Heart left ventricle (tissue), 16 donors: Measurements from ENCODE around the gene PRR29. TPM values are rescaled to one million over a fixed set of nuclear protein-coding genes. Genes with fewer than 3 reads are reported as not detected.

Experiments used
- ATAC-seq, 4 donors: fragments of 200-7000 bp; cut with Tn5 transposase; one replicate each; pipeline ENCODE4 v1.9.1; 2020 to 2022; ENCODE audit warnings: moderate library complexity in 4 of 4, mild to moderate bottlenecking in 3 of 4, moderate number of reproducible peaks in 1 of 4
- DNase-seq, 5 donors: peaks; one replicate each; pipeline ENCODE4 v3.0.0-alpha.2; 2020
- H3K27ac ChIP-seq, 12 donors: fragments of 200-600 bp; sonication (generic) in 4 of 12; one replicate each; pipeline versions ENCODE4 v1.5.0 to v1.8.0; 2016 to 2022; ENCODE audit warnings: mild to moderate bottlenecking in 2 of 12
- H3K27me3 ChIP-seq, 9 donors: fragments of 200-600 bp; sonication (generic) in 2 of 9; one replicate each; pipeline versions ENCODE4 v1.5.1 to v1.8.0; 2016 to 2022; ENCODE audit warnings: mild to moderate bottlenecking in 3 of 9
- H3K36me3 ChIP-seq, 9 donors: fragments of 200-600 bp; sonication (generic) in 2 of 9; one replicate each; pipeline versions ENCODE4 v1.5.0 to v1.8.0; 2018 to 2022; ENCODE audit warnings: mild to moderate bottlenecking in 2 of 9
- H3K4me1 ChIP-seq, 12 donors: fragments of 200-600 bp; sonication (generic) in 4 of 12; one replicate each; pipeline versions ENCODE4 v1.5.0 to v1.8.0; 2016 to 2022; ENCODE audit warnings: mild to moderate bottlenecking in 3 of 12
- H3K4me3 ChIP-seq, 12 donors: fragments of 200-600 bp; sonication (generic) in 4 of 12; one replicate each; pipeline versions ENCODE4 v1.5.0 to v1.8.0; 2017 to 2022; ENCODE audit warnings: mild to moderate bottlenecking in 9 of 12, moderate library complexity in 4 of 12
- H3K9me3 ChIP-seq, 12 donors: fragments of 200-600 bp; sonication (generic) in 4 of 12; one replicate each; pipeline versions ENCODE4 v1.5.0 to v1.8.0; 2016 to 2022; ENCODE audit warnings: mild to moderate bottlenecking in 1 of 12
- CTCF ChIP-seq, 12 donors: fragments of 200-600 bp; sonication (generic) in 4 of 12; IDR thresholded peaks; one replicate each; pipeline versions ENCODE4 v1.5.0 to v1.8.0; 2018 to 2022; ENCODE audit warnings: antibody characterized with exemption in 12 of 12, mild to moderate bottlenecking in 5 of 12
- POLR2A ChIP-seq, 2 donors: fragments of 450-650 bp; IDR thresholded peaks; one replicate each; pipeline ENCODE4 v1.6.1; 2017; ENCODE audit warnings: antibody characterized with exemption in 2 of 2, mild to moderate bottlenecking in 2 of 2, moderate library complexity in 2 of 2
- WGBS, 4 donors: extraction: QIAGEN DNeasy Blood & Tissue Kit in 2 of 4; methylation state at CpG; one replicate each; pipeline versions ENCODE4 v1.1.5 to v1.1.7; 2013 to 2018; 5-methylcytosine and 5-hydroxymethylcytosine counted together
- intact Hi-C, 10 donors: fragments of 100-400 bp; cut with DNase I; formaldehyde crosslinking; loops; one replicate each; pipeline versions ENCODE4 v1.11.1 to v1.14.2; 2022
- polyA plus RNA-seq, 2 donors: library from polyadenylated mRNA; stranded (reverse); fragments of 200-250 nt; gene quantifications; one replicate each; pipeline ENCODE4 v1.2.3, GENCODE V29; 2013
- total RNA-seq, 9 donors: library from RNA; depleted of rRNA in 2 of 9; stranded (reverse); fragments of >200 nt in 2 of 9; fragmentation: NEBNext Ultra II Directional in 3 of 9; extraction: Animal tissue kit (Norgen Biotek cat#: 25700) in 3 of 9; gene quantifications; one replicate each; pipeline versions ENCODE4 v1.1.0 to v1.2.4, GENCODE V29; 2016 to 2023
- donor health status: ischemic (EF 13 %, LVEDD 7.1; RV severe dilation, severe dysfunction).
- donor health status: healthy with polysubstance abuse.
- donor health status: DM: no; HTN: yes; CAD: no.
- donor health status: DM: no; HTN: no; CAD: no.
- donor health status: ischemic (EF 25% LVEDD 6.9; RV normal size, moderate dysfunction).
- donor health status: ischemic (EF 25% LVEDD 5.7; RV mildly dilated, moderate dysfunction).
- donor health status: healthy.
- donor health status: DM: yes; HTN: yes; CAD: no.
- donor health status: ischemic (EF 35%, LVEDD 5.7; RV mildly dilated, moderate dysfunction).
- donor health status: nonischemic (EF 11% LVEDD 7.7; RV severe dilation, severe dysfunction).
- donor health status: DM: yes; HTN: yes; CAD: no.
- donor health status: PGD.
- donor health status: ischemic (EF 29% LVEDD 5.4; RV normal size, mild dysfunction).
- donor health status: nonischemic (EF 23%, LVEDD 6.1; RV moderate dilation, normal function).

Gene PRR29
- total and polyA plus RNA-seq, 11 donors = 0.15 to 1.8 (median 0.26) TPM; not detected in 3

DNA sequence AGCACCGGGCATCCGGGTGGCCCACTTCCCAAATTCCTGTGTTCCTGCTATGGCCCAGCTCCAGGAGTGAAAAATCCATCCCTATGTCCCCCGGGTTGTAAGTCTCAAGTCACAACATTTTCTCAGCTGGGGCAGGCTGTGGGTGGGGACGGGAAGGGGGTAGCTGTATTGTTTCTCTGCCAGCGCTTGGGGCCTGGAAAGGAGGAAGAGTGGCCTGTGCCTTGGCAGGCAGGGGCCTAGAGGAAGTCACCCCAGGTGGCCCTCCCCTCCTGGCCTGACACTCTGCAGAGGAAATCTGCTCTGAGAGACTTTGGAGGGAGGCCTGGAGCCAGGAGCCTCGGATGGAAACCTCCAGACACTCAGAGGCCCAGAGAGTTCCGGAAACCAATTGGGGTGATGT, 14.8 kb upstream of the PRR29 start:
- DNase-seq = peak; percentile 58 to 83 (median 76)
- ATAC-seq = peak; percentile 35 to 78 (median 56)
- WGBS, 4 donors = 31 to 49% (median 37%) methylated on average over 4 to 7 of the region's 7 CpGs

DNA sequence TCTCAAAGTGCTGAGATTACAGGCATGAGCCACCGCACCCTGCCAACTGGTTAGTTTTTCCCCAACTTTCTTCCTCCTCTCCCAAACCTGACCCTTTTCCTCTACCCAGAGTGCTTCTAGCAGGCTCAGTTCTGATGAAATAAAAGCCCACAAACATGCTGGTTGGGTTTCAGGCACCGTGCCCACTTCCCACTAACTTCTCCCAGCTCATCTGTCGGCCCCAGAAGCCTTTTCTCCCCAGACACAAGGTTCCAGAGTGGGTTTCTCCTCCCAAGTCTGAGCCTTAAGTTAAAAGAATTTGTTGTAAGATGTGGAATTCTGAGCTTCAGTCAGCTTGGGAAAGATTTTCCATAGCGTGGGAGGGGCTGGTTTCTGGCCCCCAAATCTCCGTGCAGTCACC, 13.9 kb upstream of the PRR29 start:
- intact Hi-C loops = loop anchor here in 2 of 10 donors (5.0 to 10.0 kb wide), 2 partner anchors 52 to 59 kb away; partner anchors contain the start of gene CD79B (in 1 of the 2)
- no peak overlapping the region for H3K4me3 ChIP-seq
- ATAC-seq = no peak
- H3K9me3 ChIP-seq = peaks cover 0 to 15% (median 0%) of the 10 kb centered on the region in 12 donors
- peaks cover 10 to 83% (median 55%) of the 10 kb centered on the region in 12 donors for H3K4me1 ChIP-seq
- no peak for TF ChIP-seq CTCF (IDR thresholded peaks at IDR 0.05)
- no peak for TF ChIP-seq POLR2A (IDR thresholded peaks at IDR 0.05)
- no peaks in the 10 kb centered on the region for H3K36me3 ChIP-seq
- H3K27me3 ChIP-seq = peaks cover 0 to 4% (median 0%) of the 10 kb centered on the region in 9 donors
- peak overlapping the region; percentile 58 to 86 (median 74) for H3K27ac ChIP-seq
- DNase-seq = peak in 1 of 5 donors; percentile 33
- WGBS, 4 donors = 73 to 77% (median 74%) methylated on average over 5 of the region's 5 CpGs

More for the DNA sequence above, 14.8 kb upstream of the PRR29 start:
- intact Hi-C loops = loop anchor here in 2 of 10 donors (1.0 to 10.0 kb wide), 3 partner anchors 16 to 59 kb away; partner anchors contain the start of gene CD79B (in 1 of the 2)
- peaks cover 10 to 76% (median 54%) of the 10 kb centered on the region in 12 donors for H3K4me1 ChIP-seq
- H3K4me3 ChIP-seq = no peak overlapping the region
- H3K27ac ChIP-seq = peak overlapping the region in 11 of 12 donors; percentile 58 to 86 (median 76)
- H3K27me3 ChIP-seq = no peaks in the 10 kb centered on the region
- peaks cover 0 to 15% (median 0%) of the 10 kb centered on the region in 12 donors for H3K9me3 ChIP-seq
- no peaks in the 10 kb centered on the region for H3K36me3 ChIP-seq
- no peak for TF ChIP-seq POLR2A (IDR thresholded peaks at IDR 0.05)
- TF ChIP-seq CTCF (IDR thresholded peaks at IDR 0.05) = no peak

DNA sequence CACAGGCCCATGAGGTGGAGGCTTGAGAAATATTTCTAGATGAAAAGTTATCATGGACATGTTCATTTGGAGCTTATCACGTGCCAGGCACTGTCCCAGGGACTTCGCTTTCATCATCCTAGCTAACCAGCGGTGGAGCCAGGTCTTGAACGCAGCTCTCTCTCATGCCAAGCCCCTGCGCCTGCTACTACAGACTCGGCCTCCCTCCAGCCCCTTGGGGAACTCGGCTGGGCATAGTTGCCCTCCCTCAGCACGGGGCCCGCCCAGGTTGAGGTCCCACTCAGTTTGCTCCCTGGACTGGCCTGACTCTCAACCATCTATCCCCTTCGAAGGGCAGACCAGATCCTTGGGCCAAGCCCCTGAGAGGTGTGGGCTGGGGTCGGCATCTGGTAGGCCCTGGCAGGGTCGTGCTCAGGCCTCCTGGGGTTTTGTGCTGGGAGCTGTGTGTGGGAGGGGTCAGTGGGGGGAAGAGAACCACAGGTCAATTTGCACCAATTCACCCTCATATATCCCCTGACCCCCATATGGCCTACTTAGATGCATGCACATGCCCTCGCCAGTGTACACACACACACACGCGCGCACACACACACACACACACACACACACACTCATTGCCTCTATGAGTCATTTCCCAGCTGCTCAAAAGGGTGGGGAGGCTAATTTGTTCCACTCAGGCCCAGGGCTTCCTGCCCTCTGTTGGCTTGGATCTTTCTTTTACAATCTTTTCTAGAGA, 13.3 kb upstream of the PRR29 start:
- intact Hi-C loops = loop anchor here in 6 of 10 donors (5.0 to 10.0 kb wide), 5 partner anchors 33 to 68 kb away; partner anchors contain the start of genes GH1 (in 2 of the 6) and CD79B (in 1 of the 6)
- DNase-seq = peak in 3 of 5 donors; percentile 32 to 69 (median 69)
- Histone ChIP-seq H3K9me3 (peaks cover 0 to 15% (median 0%) of the 10 kb centered on the region in 12 donors), H3K4me3 (no peak overlapping the region), H3K27me3 (peaks cover 0 to 4% (median 0%) of the 10 kb centered on the region in 9 donors), H3K27ac (peak overlapping the region; percentile 49 to 86 (median 78)), H3K36me3 (no peaks in the 10 kb centered on the region), H3K4me1 (peaks cover 10 to 78% (median 53%) of the 10 kb centered on the region in 12 donors)
- ATAC-seq = peak; percentile 63 to 82 (median 73)
- 64 to 75% (median 70%) methylated on average over 14 to 16 of the region's 16 CpGs for WGBS, 4 donors
- no peak for TF ChIP-seq POLR2A (IDR thresholded peaks at IDR 0.05)
- peak in 1 of 12 donors; percentile 26 for TF ChIP-seq CTCF (IDR thresholded peaks at IDR 0.05)
